K562 (cell line): ENCODE measurements around the gene GPR108. TPM values are rescaled to one million over a fixed set of nuclear protein-coding genes. Genes with fewer than 3 reads are reported as not detected.

Experiments used
- E2F5 ChIP-seq: sonication (generic); formaldehyde crosslinking; IDR thresholded peaks from 2 replicates; pipeline ENCODE4 v1.8.0; 2022; ENCODE audit warnings: mild to moderate bottlenecking, missing genetic modification reagents
- GTF3C2 ChIP-seq: IDR thresholded peaks from 3 replicates; pipeline ENCODE4 v1.6.1; 2011; ENCODE audit warnings: borderline replicate concordance, mild to moderate bottlenecking, moderate library complexity; ENCODE audit not compliant: insufficient read length; ENCODE audit errors: extremely low read depth
- HEY1 ChIP-seq: fragments of 250-450 bp; sonication (Bioruptor Pico); IDR thresholded peaks from 2 replicates; pipeline ENCODE4 v1.5.0; 2020; ENCODE audit warnings: mild to moderate bottlenecking, moderate library complexity, borderline replicate concordance
- HMGN3 ChIP-seq: IDR thresholded peaks from 2 replicates; pipeline ENCODE4 v1.6.1; 2011; ENCODE audit warnings: borderline replicate concordance, low read depth, mild to moderate bottlenecking, mixed read lengths, low read length; ENCODE audit not compliant: insufficient read length; ENCODE audit errors: extremely low read depth
- HNRNPL ChIP-seq: fragments of 200-400 bp; formaldehyde crosslinking; IDR thresholded peaks from 2 replicates; pipeline ENCODE4 v1.6.1; 2017; ENCODE audit warnings: low read depth, mild to moderate bottlenecking, low read length
- KDM1A ChIP-seq, 2 experiments: fragments of 450-650 bp; IDR thresholded peaks; 2 replicates each; pipeline ENCODE4 v1.6.1; 2016; ENCODE audit warnings: mild to moderate bottlenecking in 2 of 2
- MTF1 ChIP-seq: fragments of 250-450 bp; sonication (Bioruptor Pico); IDR thresholded peaks from 2 replicates; pipeline ENCODE4 v1.9.0; 2021; ENCODE audit warnings: moderate library complexity, mild to moderate bottlenecking, inconsistent platforms, borderline replicate concordance
- RBM39 ChIP-seq: fragments of 200-400 bp; formaldehyde crosslinking; optimal IDR thresholded peaks from 2 replicates; pipeline ENCODE3; 2018; ENCODE audit warnings: low read depth, low read length
- RERE ChIP-seq: sonication (generic); formaldehyde crosslinking; IDR thresholded peaks from 2 replicates; pipeline ENCODE4 v1.8.0; 2023; ENCODE audit warnings: missing genetic modification reagents, mild to moderate bottlenecking, borderline replicate concordance
- SRSF9 ChIP-seq: fragments of 200-400 bp; formaldehyde crosslinking; IDR thresholded peaks from 2 replicates; pipeline ENCODE4 v1.6.1; 2017; ENCODE audit warnings: low read depth, low read length, borderline replicate concordance
- TAF1 ChIP-seq: IDR thresholded peaks from 2 replicates; pipeline ENCODE4 v1.6.1; 2011; ENCODE audit warnings: mild to moderate bottlenecking, low read length, moderate library complexity; ENCODE audit not compliant: insufficient read depth, control insufficient read depth, severe bottlenecking; ENCODE audit errors: extremely low read depth
- TAL1 ChIP-seq: fragments of 450-650 bp; IDR thresholded peaks from 2 replicates; pipeline ENCODE4 v1.6.1; 2016; ENCODE audit warnings: mild to moderate bottlenecking
- TEAD2 ChIP-seq: fragments of 450-650 bp; IDR thresholded peaks from 2 replicates; pipeline ENCODE4 v1.6.1; 2016; ENCODE audit warnings: missing genetic modification characterization, control low read depth, missing compliant biosample characterization
- TEAD4 ChIP-seq, 2 experiments: sonication (generic) in 1 of 2; formaldehyde crosslinking in 1 of 2; IDR thresholded peaks; 2 replicates each; pipeline versions ENCODE4 v1.6.1 to v1.8.0; 2012 to 2022; ENCODE audit warnings: borderline replicate concordance in 1 of 2, inconsistent platforms in 1 of 2, low read length in 1 of 2, mild to moderate bottlenecking in 1 of 2, missing genetic modification reagents in 1 of 2
- U2AF1 ChIP-seq: fragments of 200-400 bp; formaldehyde crosslinking; optimal IDR thresholded peaks from 2 replicates; pipeline ENCODE3; 2017; ENCODE audit warnings: mild to moderate bottlenecking, low read depth, low read length, moderate library complexity
- ZNF12 ChIP-seq: sonication (generic); formaldehyde crosslinking; IDR thresholded peaks from 2 replicates; pipeline ENCODE4 v1.4.0; 2020; ENCODE audit warnings: mild to moderate bottlenecking, missing genetic modification reagents
- ZNF146 ChIP-seq: IDR thresholded peaks from one replicate; pipeline ENCODE4 v1.6.1; 2018; ENCODE audit warnings: missing compliant biosample characterization; ENCODE audit not compliant: unreplicated experiment
- ZNF316 ChIP-seq: fragments of 450-650 bp; IDR thresholded peaks from 2 replicates; pipeline ENCODE4 v1.6.1; 2016
- polyA plus RNA-seq, 8 experiments: library from polyadenylated mRNA; depleted of rRNA in 4 of 8; stranded (reverse) in 5 of 8; unstranded in 3 of 8; fragments of >200 nt; fragmentation: Nextera tagmentation in 2 of 8; fragmentation: Illumina TruSeq in 1 of 8; extraction: Ambion mirVana in 2 of 8; extraction: Trizol in 1 of 8; gene quantifications; 2 replicates each; pipeline versions ENCODE4 v1.2.1 to v1.2.3, GENCODE V29; 2011 to 2014; ENCODE audit warnings: inconsistent platforms in 1 of 8, missing spikeins in 1 of 8
- total RNA-seq, 7 experiments: library from RNA; depleted of rRNA in 6 of 7; stranded (reverse); fragments of >200 nt in 6 of 7; fragmentation: Illumina TruSeq in 2 of 7; extraction: Trizol in 2 of 7; gene quantifications; 2 replicates each; pipeline versions ENCODE4 v1.2.1 to v1.2.3, GENCODE V29; 2011 to 2021; ENCODE audit warnings: low replicate concordance in 1 of 7

Gene GPR108
- total and polyA plus RNA-seq, 9 of the 15 experiments (the other 6 are each of a cell fraction or from before 2014, with no cell fraction given) = 2.4 to 33.2 (median 24.4) TPM

- TF ChIP-seq RERE (CRISPR knock-in tag) (no peak), KDM1A (IDR thresholded peaks at IDR 0.05) (peak in 1 of 2 experiments; percentile 25; a peak in 1 of 4 replicates), HEY1 (no peak), RBM39 (no peak), HMGN3 (no peak), MTF1 (no peak), TAL1 (no peak), ZNF316 (no peak), TAF1 (no peak), ZNF12 (CRISPR knock-in tag) (peak; percentile 77; the same call in 1 of the 2 replicates), HNRNPL (no peak), ZNF146 (CRISPR knock-in tag) (no peak), U2AF1 (no peak), TEAD2 (tag) (no peak), GTF3C2 (no peak), TEAD4 (IDR thresholded peaks at IDR 0.05; ENCODE audit: low read length) (no peak), TEAD4 (CRISPR knock-in tag; IDR thresholded peaks at IDR 0.05; ENCODE audit: borderline replicate concordance) (no peak), SRSF9 (no peak), E2F5 (CRISPR knock-in tag) (no peak)
These were observed 2.7 kb upstream of the GPR108 start (continued) for GRCh38 chr19:6739883-6740588.
